A673 (cell line): ENCODE measurements around the gene FGFR4. TPM values are rescaled to one million over a fixed set of nuclear protein-coding genes. Genes with fewer than 3 reads are reported as not detected.

Experiments
- BruUV-seq: library from RNA; stranded (reverse); fragments of 400-500 nt; replicated peaks from 2 replicates; lab custom pipeline; 2021; lab: Mats Ljungman, UMichigan
- CTCF ChIA-PET: fragments of 300-600 bp; sonication (Branson Sonifier 250); formaldehyde crosslinking; loops from one replicate; lab custom pipeline; 2022; ENCODE audit warnings: antibody characterized with exemption; lab: Charles Lee
- POLR2A ChIA-PET: fragments of 300-600 bp; sonication (Branson Sonifier 250); formaldehyde crosslinking; loops from one replicate; lab custom pipeline; 2022; ENCODE audit warnings: antibody characterized with exemption; ENCODE audit not compliant: low non-redundant PET; lab: Charles Lee
- DNase-seq: peaks from one replicate; pipeline ENCODE4 v3.0.0-alpha.2; 2015; ENCODE audit warnings: low spot score
- H3K27ac ChIP-seq: fragments of 200-600 bp; sonication (generic); 2 replicates; pipeline ENCODE4 v1.5.1; 2016; ENCODE audit warnings: mixed run types, low read depth, mild to moderate bottlenecking, mixed read lengths, antibody characterized with exemption, low read length; ENCODE audit not compliant: poor library complexity, severe bottlenecking
- H3K27me3 ChIP-seq: fragments of 200-600 bp; sonication (generic); replicated peaks from 2 replicates; pipeline ENCODE4 v1.6.1; 2017; ENCODE audit warnings: mixed run types, low read depth, mild to moderate bottlenecking, mixed read lengths, antibody characterized with exemption, low read length; ENCODE audit not compliant: insufficient read depth, poor library complexity
- H3K36me3 ChIP-seq: fragments of 200-600 bp; sonication (generic); 2 replicates; pipeline ENCODE4 v1.6.1; 2016; ENCODE audit warnings: mixed run types, mild to moderate bottlenecking, mixed read lengths, antibody characterized with exemption, low read length; ENCODE audit not compliant: insufficient read depth, poor library complexity, severe bottlenecking
- H3K4me1 ChIP-seq: fragments of 200-600 bp; sonication (generic); 2 replicates; pipeline ENCODE4 v1.6.1; 2017; ENCODE audit warnings: mixed run types, mild to moderate bottlenecking, mixed read lengths, antibody characterized with exemption, low read length; ENCODE audit not compliant: insufficient read depth, poor library complexity, severe bottlenecking
- H3K4me3 ChIP-seq: fragments of 200-600 bp; sonication (generic); 2 replicates; pipeline ENCODE4 v1.5.1; 2016; ENCODE audit warnings: low read depth, mixed run types, mild to moderate bottlenecking, mixed read lengths, low read length; ENCODE audit not compliant: poor library complexity, severe bottlenecking
- H3K9me3 ChIP-seq: fragments of 200-600 bp; sonication (generic); 2 replicates; pipeline ENCODE4 v1.6.1; 2016; ENCODE audit warnings: mixed run types, low read depth, mild to moderate bottlenecking, mixed read lengths, antibody characterized with exemption, low read length; ENCODE audit not compliant: poor library complexity, severe bottlenecking
- CTCF ChIP-seq: fragments of 300-800, 200-600 bp; sonication (generic); conservative IDR thresholded peaks from 2 replicates; pipeline ENCODE4 v1.5.1; 2017; ENCODE audit warnings: low read depth, mild to moderate bottlenecking, antibody characterized with exemption, low read length, moderate library complexity, mixed read lengths
- EZH2 ChIP-seq: fragments of 200-600 bp; sonication (generic); IDR thresholded peaks from 2 replicates; pipeline ENCODE4 v1.6.1; 2017; ENCODE audit warnings: borderline replicate concordance, low read depth, mild to moderate bottlenecking, mixed read lengths, antibody characterized with exemption, low read length; ENCODE audit not compliant: poor library complexity, severe bottlenecking
- intact Hi-C: fragments of 100-400 bp; cut with micrococcal nuclease; formaldehyde crosslinking; loops from one replicate; pipeline ENCODE4 v1.10.0; 2022; ENCODE audit not compliant: unreplicated experiment
- total RNA-seq: library from RNA; stranded (reverse); gene quantifications from 2 replicates; pipeline ENCODE4 v1.2.3, GENCODE V29; 2021

FGFR4 gene
- total RNA-seq, 1 experiment from 2014 or later = 17.2 TPM

DNA sequence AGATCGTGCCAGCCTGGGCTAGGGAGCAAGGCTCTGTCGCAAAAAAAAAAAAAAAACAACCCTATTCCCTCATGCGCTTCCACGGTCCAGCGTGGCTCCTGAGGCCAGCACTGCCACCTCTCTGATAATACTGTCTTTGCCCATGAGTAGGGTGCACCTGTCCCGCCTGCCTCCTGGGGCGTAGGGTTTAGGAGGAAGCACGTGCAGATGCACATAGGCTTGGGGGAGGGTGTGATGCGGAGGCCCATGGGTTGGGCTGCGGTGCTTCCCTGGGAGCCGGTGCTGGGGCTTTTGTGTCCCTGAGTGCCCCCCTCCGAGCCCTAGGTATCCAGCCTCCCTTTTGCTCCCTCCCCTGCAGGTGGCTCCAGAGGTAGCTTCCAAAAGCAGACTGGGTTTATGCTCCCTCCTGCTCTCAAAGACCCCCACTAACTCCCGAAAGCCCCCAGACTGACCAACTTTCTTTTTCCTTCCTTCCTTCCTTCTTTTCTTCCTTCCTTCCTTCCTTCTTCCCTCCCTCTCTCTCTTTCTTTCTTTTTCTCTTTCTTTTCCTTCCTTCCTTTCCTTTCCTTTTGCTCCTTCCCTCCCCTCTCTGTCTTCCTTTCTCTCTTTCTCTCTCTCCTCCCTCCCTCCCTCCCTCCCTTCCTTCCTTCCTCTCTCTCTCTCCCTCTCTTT is 12.8 kb downstream of the FGFR4 start:
- POLR2A ChIA-PET = no interaction called here
- no peaks in the 10 kb centered on the region for H3K27me3 ChIP-seq
- DNase-seq = no peak

GRCh38 chr5:177100714-177101121 is 14.0 kb downstream of the FGFR4 start:
- no peaks in the 10 kb centered on the region for H3K9me3 ChIP-seq
- ChIA-PET POLR2A (interaction anchor here (0.6 kb wide), 1 partner anchor 15 kb away, joined by 3 read pairs; no protein-coding TSS in a partner anchor), CTCF (no interaction called here)
- TF ChIP-seq CTCF (no peak), EZH2 (no peak)
- no peaks in the 10 kb centered on the region for H3K36me3 ChIP-seq
- DNase-seq = no peak
- intact Hi-C loops = no loop called here
- H3K27me3 ChIP-seq = no peaks in the 10 kb centered on the region
- BruUV-seq = no TSS peak
- no peaks in the 10 kb centered on the region for H3K4me1 ChIP-seq
- no peak overlapping the region for H3K4me3 ChIP-seq
- no peak overlapping the region for H3K27ac ChIP-seq

More for the DNA sequence above, 12.8 kb downstream of the FGFR4 start:
- no peaks in the 10 kb centered on the region for H3K36me3 ChIP-seq
- CTCF ChIA-PET = no interaction called here
- no peaks in the 10 kb centered on the region for H3K4me1 ChIP-seq
- no peak overlapping the region for H3K27ac ChIP-seq
- H3K4me3 ChIP-seq = no peak overlapping the region
- H3K9me3 ChIP-seq = no peaks in the 10 kb centered on the region
- intact Hi-C loops = no loop called here
- no TSS peak for BruUV-seq
- TF ChIP-seq EZH2 (no peak), CTCF (no peak)

GRCh38 chr5:177103523-177104253 is 17.0 kb downstream of the FGFR4 start:
- Histone ChIP-seq H3K4me3 (no peak overlapping the region), H3K27me3 (no peaks in the 10 kb centered on the region), H3K27ac (no peak overlapping the region), H3K36me3 (no peaks in the 10 kb centered on the region), H3K4me1 (no peaks in the 10 kb centered on the region), H3K9me3 (no peaks in the 10 kb centered on the region)
- no peak for DNase-seq
- TF ChIP-seq CTCF (no peak), EZH2 (no peak)
- CTCF ChIA-PET = no interaction called here
- BruUV-seq = no TSS peak
- POLR2A ChIA-PET = no interaction called here
- intact Hi-C loops = no loop called here
